ENCODE data around the gene SCFD2.

Gene SCFD2

DNA sequence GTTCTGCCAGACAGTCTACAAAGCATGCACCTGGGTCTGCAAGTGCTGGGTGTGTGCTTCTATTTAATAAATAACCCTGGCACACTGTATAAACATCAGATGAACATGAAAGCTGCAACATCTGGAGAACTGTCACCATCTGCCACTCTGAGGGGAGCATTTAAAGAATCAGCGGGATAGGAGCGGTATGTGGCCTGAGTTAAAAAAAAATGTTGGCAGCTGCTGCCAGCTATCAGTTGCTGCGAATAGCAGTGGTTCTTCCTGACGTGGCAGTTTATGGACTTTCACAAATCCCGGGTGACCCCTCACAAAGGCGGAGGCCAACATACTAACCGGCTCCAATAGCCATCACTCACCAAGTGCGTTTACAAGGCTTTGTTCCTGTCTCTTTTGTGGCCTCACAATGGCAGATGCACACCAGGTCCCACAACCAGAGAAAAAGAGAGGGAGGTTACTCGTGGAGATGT is 408.6 kb downstream of the SCFD2 start:
- no peak for DNase-seq (ENCODE audit: low read depth in 2 of 2)

DNA sequence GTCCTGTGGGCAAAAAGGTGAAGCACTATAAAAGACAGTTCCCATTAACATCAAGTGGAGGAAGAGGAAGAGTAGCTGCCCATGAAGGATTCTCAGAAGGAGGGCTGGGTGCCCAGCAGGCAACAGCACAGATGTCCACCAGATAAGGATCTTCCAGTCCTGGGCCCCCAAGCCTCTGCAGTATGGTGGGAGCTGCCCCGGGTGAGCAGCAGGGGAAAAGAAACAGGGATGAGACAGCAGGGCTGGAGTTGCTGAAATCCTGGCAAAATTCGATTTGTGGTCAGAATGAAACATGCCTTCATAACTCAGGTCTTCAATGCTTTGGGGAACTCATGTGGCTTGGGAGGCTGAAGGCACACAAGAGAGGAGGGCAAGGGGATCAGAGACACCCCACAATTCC is 409.2 kb downstream of the SCFD2 start:
- DNase-seq (ENCODE audit: low read depth in 2 of 2): no peak

DNA sequence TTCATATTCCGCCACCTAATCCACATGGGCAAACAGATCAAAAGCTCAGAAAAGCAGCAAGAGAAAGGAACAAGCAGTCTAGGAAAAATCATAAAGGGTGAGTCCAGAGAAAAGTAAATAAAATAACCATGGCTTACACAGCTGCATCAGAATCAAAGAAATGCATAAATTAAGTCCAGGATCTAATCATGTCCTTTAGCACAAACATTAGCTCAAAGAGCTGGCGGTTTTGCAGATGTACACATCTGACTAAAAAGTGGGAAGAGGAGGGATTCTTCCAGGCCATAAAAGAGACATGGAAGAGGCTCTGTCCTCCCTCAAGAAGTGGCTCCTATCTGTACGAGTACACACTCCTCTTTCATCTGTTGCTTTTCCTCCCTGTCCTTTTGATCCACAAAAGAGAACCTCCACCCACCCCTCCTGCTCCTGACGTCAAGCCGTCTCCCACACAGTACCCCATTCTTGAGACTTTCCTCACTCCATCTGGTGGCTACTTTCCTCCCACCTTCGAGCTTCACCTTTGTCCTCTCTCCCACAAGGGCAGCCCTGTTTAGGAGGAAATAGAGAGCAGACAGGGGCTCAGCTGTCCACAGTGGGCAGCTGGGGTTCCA is 411.2 kb downstream of the SCFD2 start:
- no peak for DNase-seq (ENCODE audit: low read depth in 2 of 2)

DNA sequence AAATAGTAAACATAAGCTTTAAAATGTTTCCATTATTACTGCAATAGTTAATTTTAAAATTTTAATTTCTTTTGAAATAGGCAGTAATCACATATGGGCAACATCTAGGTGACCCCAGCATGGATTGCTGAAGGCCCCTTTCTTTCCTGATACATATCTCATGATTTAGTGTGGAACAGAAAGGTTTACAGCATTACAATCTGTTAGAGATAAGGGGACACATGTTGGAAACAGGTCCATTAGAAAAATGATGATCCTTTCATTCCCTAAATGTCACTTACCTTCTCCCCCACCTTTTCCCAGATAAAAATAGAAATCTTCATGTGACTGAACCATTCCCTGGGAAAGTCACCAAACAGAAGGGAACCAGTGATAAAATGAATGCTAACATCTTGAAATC is 413.3 kb downstream of the SCFD2 start:
- DNase-seq (ENCODE audit: low read depth in 2 of 2): no peak

DNA sequence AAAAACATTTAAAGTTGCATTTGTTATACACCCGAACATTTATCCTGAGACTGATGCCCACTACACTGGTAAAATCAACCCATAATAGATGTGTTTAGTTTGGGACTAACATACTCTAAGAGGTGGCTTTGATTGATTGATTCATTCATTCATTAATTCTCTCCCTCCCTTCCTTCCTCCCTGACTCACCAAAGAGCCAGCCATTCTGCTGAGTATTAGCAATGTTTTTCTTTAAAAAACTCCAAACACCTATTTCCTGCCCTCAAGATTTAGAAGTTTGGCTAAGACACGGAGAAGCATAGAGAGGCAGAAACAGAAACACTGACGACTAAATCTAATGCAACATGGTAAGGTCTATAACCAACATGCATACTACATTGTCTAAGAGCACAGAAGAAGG is 414.8 kb downstream of the SCFD2 start:
- DNase-seq (ENCODE audit: low read depth in 2 of 2): no peak

DNA sequence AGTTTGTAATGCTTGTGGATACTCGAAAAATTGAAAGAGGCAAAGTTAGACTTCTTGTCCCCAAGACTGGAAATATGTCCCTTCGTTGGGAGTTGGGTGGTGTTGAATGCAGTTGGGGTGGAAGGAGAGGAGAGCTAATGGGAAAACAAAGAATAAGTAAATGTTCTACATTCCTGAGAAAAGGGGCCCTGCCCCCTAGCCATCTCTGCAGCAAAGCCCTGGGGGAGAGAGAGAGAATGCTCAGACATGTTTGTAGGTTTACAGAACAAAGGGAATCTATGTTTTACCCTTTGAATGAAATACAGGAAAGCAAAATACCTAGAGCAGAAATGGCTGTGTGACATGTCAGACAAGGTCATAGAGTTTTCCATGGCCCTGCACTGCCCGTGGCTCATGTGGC is 415.6 kb downstream of the SCFD2 start:
- no peak for DNase-seq (ENCODE audit: low read depth in 2 of 2)

DNA sequence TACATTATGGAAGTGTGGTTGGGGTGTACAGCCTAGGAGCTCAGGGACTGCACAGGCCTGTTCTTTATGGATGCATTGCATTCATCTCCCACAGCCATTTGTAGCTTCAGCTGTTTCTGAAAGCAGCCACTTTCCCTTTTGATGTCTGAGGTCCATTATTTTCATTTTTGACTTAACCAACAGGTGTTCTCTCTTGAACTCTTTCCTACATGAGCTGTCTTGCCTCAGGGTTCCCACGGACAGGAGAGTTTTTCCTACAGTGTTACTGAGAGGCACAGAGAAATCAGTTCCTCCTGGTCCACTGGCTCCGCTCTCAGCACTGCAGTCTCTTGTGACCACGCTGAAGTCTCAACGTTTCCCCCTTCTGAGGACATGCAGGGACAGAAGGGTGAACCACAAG is 416.5 kb downstream of the SCFD2 start:
- DNase-seq (ENCODE audit: low read depth in 2 of 2): no peak

DNA sequence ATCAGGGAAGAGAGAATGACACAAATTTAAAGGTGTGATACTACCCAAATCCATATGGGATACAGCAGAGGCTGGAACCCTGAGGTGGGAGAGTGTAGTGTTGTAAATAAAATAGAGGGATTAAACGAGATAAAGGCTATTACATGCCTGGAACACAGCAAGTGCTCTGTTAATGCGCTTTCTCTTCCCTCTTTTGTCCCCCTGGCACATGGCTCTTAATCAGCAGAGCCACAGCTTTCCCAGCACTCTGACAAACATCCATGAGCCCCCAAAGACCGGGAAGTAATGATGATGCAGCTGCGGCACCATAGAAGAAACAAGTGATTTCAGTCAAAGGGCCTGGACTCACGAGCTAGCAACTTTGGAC is 417.8 kb downstream of the SCFD2 start:
- no peak for DNase-seq (ENCODE audit: low read depth in 2 of 2)

DNA sequence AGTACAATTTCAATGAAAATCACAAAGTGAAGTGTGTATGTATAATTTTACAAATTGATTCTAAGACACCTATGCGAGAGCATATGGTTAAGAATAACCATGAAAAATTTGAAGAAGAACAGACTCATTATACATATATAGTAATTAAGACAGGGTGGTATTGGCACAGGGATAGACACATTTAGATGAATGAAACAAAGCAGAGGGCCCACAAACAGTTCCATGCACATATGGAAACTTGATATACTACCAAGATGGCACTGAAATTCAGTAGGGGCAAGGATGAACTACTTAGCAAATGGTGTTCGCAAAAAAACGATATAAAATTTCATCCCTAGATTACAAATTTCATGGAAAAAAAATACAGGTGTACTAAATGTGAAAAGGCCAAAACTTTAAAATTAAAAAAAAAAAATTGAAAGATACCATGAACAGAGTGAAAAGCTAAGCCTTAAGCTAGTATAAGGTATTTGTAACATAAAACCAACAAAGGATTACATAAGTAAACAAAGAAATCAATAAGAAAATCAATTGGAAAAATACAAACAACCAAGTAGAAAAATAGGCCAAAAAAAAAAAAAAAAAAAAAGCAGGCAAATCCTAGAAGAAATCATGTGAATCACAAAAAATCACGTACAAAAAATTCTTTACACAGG is 418.3 kb downstream of the SCFD2 start:
- DNase-seq (ENCODE audit: low read depth in 2 of 2): no peak

DNA sequence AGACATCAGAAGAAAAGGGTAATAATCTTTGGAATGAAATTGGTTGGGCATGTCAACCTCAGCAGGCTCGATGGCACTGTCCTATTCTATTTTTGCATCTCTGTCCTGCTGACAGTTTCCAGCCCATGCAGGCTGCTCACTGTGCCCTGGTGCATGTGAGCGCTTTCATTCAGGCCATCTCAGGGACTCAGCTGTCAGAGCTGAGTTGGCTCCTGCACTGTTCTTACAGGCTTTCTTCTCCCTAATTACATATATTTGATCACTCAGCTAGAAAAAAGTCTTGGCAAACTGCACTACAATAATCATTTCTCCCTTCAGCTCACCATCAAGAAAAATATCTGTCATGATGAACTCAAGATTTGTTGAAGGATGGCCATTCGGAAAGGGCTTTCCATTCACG is 419.0 kb downstream of the SCFD2 start:
- no peak for DNase-seq (ENCODE audit: low read depth in 2 of 2)

DNA sequence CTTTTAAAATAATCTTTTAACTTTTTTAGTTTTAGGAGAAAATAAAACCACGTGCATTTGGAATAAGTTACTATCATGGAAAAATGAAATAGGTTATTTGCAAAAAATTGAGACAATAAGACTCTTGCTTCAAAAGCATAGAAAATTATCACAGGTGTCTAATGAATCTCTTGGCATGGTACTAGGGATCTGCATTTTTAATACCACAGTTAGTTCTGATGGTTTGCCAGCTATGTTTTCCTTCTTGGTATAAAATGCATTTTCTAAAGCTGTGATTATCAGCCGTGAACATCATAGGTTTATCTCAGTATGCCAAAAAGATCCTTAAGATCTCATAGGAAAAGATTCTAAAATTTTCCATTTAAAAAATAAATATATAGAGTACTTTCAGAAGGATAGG is 419.9 kb downstream of the SCFD2 start:
- DNase-seq (ENCODE audit: low read depth in 2 of 2): no peak

DNA sequence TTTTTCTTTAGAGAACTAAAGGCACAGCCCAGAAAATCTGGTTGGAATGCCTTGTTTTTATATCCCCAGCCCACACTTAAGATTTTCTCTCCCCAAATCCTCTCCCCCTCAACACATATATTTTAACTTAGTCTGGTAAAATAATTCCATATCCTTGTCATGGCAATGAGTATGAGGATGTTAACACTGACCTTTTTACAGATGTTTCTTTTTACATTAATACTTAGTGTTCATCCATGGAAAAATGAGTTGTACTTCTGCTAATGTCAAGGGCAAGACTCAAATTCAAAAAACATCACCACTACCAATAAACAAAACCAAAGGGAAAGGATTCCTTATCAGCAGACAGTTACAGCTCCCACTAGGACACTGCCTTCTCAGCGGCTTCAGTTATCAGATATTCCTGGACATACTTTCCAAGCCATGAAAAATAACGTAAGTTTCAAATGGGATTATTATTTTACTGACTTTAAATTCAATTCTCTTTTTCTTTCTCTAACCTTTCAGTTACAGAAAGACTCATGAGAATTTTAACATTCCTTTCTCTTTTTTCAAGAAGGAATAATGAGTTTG is 420.4 kb downstream of the SCFD2 start:
- DNase-seq (ENCODE audit: low read depth in 2 of 2): no peak

DNA sequence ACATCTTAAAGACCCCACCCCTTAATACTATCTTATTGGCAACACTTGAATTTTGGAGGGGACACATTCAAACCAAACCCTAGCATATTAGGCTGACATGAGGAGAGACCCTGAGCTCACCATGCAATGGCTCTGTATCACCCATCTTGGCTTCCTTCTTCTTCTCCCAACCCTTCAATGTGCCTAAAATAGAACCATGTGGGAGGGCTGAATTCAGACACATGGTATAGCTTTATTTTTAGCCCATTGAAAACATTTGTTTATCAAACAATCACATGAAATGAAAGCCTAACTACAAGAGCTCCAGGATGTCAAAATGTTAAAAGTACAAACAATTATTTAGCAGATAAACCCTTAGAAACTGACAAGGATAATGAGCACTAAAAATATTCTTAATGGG is 422.2 kb downstream of the SCFD2 start:
- DNase-seq (ENCODE audit: low read depth in 2 of 2): no peak

DNA sequence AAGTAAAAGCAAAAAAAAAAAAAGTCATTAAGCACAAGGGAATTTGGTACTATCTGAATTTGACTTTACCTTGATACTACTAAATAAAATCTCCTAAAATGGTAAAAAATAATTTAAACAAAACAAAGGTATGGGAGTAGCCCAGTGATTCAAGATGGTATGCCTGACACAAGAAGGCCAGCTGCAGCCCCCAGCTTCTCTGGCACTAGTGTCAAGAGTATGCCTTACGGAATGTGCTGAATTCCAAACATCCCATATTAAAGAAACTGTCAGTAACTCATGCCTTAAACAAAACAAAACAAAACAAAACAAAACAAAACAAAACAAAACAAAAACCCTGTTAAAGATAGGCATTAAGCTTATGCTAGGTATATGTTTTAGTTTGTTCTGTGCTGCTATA is 422.9 kb downstream of the SCFD2 start:
- no peak for DNase-seq (ENCODE audit: low read depth in 2 of 2)

DNA sequence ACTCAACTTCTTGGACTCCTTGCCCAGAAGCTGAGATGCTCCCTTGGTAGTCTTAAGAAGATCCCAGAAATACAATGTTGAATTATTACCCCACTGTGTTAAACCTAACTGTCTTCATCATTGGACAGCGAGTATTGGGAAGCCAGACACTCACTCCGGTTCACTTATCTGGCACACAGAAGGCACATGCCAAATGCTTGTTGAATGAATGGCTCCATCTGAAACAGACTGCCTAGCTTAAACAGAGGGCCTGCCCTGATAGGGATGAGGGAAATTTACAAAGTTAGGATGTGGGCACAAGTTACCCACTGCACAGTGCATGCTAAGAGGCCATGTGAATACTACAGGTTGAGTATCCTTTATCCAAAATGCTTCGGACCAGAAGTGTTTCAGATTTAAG is 424.4 kb downstream of the SCFD2 start:
- no peak for DNase-seq (ENCODE audit: low read depth in 2 of 2)

DNA sequence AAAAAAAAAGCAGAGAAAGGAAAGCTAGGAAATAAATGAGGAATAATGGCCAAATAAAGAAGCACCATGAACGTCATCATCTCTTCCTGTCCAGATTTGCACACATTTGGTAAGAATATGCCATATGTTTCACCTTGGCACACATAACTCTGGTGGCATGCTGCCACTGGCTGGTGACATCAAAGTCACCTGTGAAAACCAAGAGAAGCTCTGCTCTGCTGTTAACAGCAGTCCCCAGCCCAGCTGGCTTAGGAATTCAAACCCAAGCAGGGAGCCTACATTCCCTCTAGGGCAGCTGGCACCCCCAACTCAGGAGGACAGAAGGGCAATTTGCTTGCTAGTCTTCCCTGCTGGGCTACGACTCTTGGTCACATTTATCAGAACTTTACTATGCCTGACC is 426.1 kb downstream of the SCFD2 start:
- no peak for DNase-seq (ENCODE audit: low read depth in 2 of 2)

DNA sequence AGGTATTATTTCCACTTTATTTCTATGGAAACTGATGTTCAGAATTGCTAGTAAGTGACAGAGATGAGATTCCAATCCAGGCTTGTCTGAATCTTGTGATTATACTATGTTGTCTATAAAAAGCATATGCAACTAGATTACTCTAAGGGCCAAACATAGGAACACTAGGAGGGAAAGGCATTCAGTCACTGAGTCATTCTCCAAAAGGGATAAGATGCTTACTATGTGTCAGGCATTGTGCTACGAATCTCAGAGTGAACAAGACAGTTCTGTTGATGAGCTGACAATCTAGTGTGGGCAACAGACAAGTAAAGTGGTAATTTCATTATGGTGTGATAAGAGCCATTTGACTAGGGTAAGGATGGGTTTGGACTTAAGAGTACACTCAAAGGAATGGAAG is 426.5 kb downstream of the SCFD2 start:
- DNase-seq (ENCODE audit: low read depth in 2 of 2): no peak

DNA sequence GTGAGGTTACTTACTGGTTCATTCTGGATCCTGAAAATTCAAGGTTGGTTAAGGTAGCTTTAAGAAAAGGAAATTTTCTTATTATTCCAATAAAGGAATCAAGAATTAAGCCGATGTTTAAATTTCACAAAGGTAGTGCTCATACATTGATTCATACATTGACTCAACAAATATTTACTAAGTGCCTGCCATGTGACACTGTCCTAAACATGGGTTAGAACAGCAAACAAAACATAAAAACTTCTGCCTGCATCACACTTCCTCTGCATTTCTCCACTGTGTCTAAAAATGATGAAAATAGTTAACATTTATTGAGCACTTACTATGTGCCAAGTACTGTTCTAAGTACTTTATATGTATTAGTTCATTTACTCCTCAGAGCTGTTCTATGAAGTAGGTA is 428.0 kb downstream of the SCFD2 start:
- DNase-seq (ENCODE audit: low read depth in 2 of 2): no peak

DNA sequence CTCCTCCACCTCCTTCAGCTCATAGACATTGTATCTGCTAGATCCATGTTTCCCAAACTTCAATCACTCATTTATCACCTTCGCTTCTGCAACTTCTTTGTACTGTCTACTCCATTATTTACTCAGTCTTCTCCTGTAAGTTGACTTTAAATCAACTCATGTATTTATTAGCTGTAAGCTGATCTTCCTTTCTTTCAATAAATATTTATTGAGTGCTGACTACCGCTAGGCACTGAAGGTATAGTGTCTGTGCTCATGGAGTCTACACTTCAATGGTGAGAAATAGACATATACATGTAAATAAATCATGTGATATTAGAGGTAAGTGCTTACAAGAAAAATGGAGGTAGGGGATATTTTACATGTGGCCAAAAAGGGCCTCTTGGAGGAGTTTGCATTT is 429.1 kb downstream of the SCFD2 start:
- no peak for DNase-seq (ENCODE audit: low read depth in 2 of 2)

DNA sequence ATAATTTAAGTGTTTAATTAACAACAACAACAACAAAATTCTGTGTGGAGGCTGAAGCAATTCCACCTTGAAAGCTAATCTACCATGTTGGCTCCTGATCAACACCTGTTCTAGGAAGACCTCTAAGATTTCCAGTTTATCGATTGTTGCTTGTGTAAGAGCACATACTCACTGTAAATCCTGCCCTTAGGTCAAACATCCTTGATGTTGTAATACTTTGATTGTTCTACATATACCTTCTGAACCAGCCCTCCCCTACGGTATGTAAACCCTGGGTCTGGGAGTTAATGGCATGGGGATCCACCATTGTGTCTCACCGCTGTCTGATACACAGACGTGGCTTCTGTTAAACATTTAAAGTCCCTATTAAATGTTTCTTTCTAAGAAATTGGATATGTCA is 430.5 kb downstream of the SCFD2 start:
- DNase-seq (ENCODE audit: low read depth in 2 of 2): no peak

DNA sequence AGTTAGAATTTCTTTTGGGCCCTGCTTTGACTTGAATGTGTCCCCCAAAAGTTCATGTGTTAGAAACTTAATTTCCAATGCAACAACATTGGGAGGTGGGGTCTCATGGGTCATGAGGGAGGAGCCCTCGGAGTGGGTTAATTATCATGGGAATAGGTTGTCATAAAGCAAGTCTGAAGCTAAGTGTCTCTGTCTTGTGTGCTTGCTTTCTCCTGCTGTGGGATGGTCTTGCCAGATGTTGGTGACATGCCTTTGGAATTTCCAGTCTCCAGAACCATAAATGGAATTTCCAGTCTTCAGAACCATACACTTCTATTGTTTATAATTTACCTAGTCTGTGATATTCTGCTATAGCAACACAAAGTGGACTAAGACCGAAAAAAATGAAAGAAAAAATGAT is 432.1 kb downstream of the SCFD2 start:
- no peak for DNase-seq (ENCODE audit: low read depth in 2 of 2)

DNA sequence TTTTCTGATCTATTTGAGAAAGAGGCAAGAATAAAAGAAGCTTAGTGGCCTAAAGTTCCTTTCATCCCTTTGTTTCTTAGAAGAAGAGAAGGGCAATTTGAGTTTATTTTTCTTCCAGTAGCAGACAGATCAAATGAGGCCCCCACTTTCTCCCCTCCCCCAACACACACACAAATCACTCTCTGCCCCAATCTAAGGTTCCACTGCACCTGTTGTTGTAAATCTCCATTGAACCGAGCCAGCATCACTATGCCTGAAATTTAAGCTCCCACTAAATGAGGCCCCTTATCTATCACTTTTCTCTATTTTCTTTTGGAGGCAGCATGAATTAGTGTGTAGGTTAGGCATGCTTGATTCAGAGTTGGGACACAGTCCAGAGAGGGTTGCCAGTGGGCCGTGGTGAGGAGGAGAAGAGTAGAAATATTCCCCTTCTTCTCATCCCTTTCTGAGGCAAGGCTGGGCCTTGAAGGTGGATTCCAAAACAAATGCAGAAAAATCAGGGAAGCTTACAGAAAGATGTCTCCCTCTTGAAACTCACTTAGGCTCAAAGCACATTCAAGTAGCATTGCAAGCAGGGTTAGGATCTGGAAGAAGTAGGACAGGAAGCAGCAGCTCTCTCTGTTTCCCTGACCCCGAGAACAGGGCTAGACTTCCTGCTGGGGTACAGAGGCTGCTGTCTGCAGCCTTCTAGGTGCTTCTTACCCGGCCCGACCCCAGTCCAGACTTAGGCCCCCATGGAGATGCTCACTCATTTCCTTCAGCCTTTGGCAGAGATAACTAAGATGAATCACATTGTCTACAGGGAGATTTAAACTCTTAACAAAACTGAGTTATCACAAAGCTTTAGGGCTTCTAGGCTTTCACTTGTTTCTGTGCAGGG is 433.0 kb downstream of the SCFD2 start:
- no peak for DNase-seq (ENCODE audit: low read depth in 2 of 2)

DNA sequence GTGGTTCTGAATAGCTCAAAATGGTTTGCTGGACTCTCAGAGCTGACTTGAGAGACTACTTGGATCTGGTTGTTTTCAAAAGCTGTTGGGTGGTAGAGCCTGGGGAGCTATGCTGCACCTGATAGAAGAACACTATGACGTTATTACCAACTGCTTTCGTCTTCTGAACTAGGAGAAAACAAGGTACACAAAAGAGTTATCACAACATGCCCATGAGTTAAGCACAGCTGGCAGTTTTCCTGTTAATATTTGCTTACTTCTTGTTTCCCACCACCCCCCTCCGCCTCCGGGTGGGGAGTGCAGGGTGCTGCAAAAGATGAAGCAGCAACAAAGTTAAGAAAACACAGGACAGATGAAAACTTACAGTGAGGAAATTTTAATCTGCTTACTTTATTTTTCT is 434.6 kb downstream of the SCFD2 start:
- DNase-seq (ENCODE audit: low read depth in 2 of 2): no peak

Measured in stimulated activated CD4-positive, alpha-beta T cell treated with anti-CD3 and anti-CD28 coated beads, Interleukin-1b, Interleukin-23, amount 100 ng/mL, for 1 hour (primary cell).